Measurements from ENCODE around the gene MYLIP. TPM values are rescaled to one million over a fixed set of nuclear protein-coding genes. Genes with fewer than 3 reads are reported as not detected.

MYLIP gene
- total RNA-seq, 1 experiment from 2014 or later, result 50.0 TPM

GRCh38 chr6:16106991-16107787, 21.7 kb upstream of the MYLIP start:
- no peaks in the 10 kb centered on the region for H3K9me3 Mint-ChIP-seq
- H3K27me3 Mint-ChIP-seq (ENCODE audit: low read depth), result no peaks in the 10 kb centered on the region; the same call in 1 of the 2 replicates
- ATAC-seq, result no peak
- ChIA-PET POLR2A (no interaction called here), CTCF (no interaction called here)
- H3K27ac Mint-ChIP-seq, result no peak overlapping the region
- no peak overlapping the region for H3K4me3 Mint-ChIP-seq
- no peaks in the 10 kb centered on the region for H3K36me3 Mint-ChIP-seq
- H3K4me1 Mint-ChIP-seq, result peaks cover 8% of the 10 kb centered on the region
- no peak for DNase-seq (ENCODE audit: low spot score)
- TF ChIP-seq ATF1 (CRISPR knock-in tag; IDR thresholded peaks at IDR 0.05) (no peak), AFF4 (CRISPR knock-in tag; IDR thresholded peaks at IDR 0.05; ENCODE audit: borderline replicate concordance) (no peak), CREB1 (CRISPR knock-in tag; IDR thresholded peaks at IDR 0.05) (no peak), EMX1 (CRISPR knock-in tag; IDR thresholded peaks at IDR 0.05) (no peak), MLX (CRISPR knock-in tag; IDR thresholded peaks at IDR 0.05) (no peak), JUN (CRISPR knock-in tag; IDR thresholded peaks at IDR 0.05) (no peak), ZSCAN18 (CRISPR knock-in tag; IDR thresholded peaks at IDR 0.05) (no peak), NFYB (CRISPR knock-in tag; conservative IDR thresholded peaks at IDR 0.05; ENCODE audit: low read depth) (no peak)

- peaks cover 8% of the 10 kb centered on the region for H3K4me1 Mint-ChIP-seq
- no peak for DNase-seq (ENCODE audit: low spot score)
- ChIA-PET POLR2A (no interaction called here), CTCF (no interaction called here)
- no peak overlapping the region for H3K27ac Mint-ChIP-seq
- no peak overlapping the region for H3K4me3 Mint-ChIP-seq
- H3K27me3 Mint-ChIP-seq (ENCODE audit: low read depth), result no peaks in the 10 kb centered on the region; the same call in 1 of the 2 replicates
- no peak for ATAC-seq
- no peaks in the 10 kb centered on the region for H3K36me3 Mint-ChIP-seq
- no peaks in the 10 kb centered on the region for H3K9me3 Mint-ChIP-seq
- no peak for TF ChIP-seq ZNF425 (CRISPR knock-in tag; conservative IDR thresholded peaks at IDR 0.05)
- no peak for TF ChIP-seq TCF7 (CRISPR knock-in tag; IDR thresholded peaks at IDR 0.05; ENCODE audit: low read depth)
- no peak for TF ChIP-seq USF2 (CRISPR knock-in tag; IDR thresholded peaks at IDR 0.05)
- no peak for TF ChIP-seq CTCF (IDR thresholded peaks at IDR 0.05)
- TF ChIP-seq CBFB (CRISPR knock-in tag; IDR thresholded peaks at IDR 0.05; ENCODE audit: low read depth), result no peak
Observed at GRCh38 chr6:16108419-16108818, 20.5 kb upstream of the MYLIP start.
